Activated CD8-positive, alpha-beta memory T cell treated with anti-CD3 and anti-CD28 coated beads, Interleukin-2, amount 50 U/mL, for 4 hours (primary cell): ENCODE data around the gene TESPA1.
"Not testable (repeated sequence)": the region's sequence is repeated elsewhere in the genome, so short reads cannot be mapped to it uniquely, and the experiment has no call there.

Source experiments
- DNase-seq: peaks from one replicate; pipeline ENCODE4 v3.0.0-alpha.2; 2020

The TESPA1 gene

DNA sequence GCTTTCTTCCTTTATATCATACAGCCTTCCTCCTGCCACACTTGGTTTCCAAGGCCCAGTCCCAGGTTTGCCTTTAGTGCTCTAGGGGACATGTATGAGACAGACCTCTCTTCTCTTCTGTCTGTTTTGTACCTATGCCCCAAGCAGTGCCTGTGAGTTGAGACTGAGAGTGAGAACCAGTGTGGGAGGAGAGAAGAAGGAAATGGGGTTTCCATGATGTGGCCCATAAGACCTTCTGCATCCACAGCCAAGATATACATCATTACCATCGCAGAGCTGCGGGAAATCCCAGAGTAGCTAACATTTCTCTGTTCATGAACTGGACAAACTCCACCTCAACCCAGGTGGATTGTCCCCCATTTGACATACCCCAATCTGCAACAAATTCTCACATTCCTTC, 2.8 kb downstream of the TESPA1 start:
- DNase-seq: peak; percentile 30

GRCh38 chr12:54980341-54980740, 4.2 kb downstream of the TESPA1 start:
- peak; percentile 44 for DNase-seq

GRCh38 chr12:54977857-54978256, 6.7 kb downstream of the TESPA1 start:
- no peak for DNase-seq

DNA sequence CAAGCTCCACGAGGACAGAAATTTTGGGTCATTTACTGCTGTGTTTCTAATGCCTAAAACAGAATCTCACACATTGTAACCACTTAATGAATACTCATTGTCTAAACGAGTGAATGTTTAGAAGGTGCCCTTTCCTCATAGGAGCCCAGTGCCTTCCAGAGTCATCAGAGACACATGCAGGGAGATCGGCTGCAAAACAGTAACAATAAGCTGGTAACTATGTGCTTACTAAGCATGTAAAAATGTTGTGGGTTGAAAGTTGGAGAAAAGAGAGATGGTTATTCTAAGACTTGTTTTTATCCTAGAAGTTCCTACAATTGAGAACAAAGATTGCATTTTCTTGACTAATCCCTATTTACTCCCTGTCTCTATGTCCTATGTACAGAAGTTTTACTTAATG, 7.4 kb downstream of the TESPA1 start:
- DNase-seq: no peak

- DNase-seq: no peak
Measured at GRCh38 chr12:54975875-54976274, 8.7 kb downstream of the TESPA1 start.

DNA sequence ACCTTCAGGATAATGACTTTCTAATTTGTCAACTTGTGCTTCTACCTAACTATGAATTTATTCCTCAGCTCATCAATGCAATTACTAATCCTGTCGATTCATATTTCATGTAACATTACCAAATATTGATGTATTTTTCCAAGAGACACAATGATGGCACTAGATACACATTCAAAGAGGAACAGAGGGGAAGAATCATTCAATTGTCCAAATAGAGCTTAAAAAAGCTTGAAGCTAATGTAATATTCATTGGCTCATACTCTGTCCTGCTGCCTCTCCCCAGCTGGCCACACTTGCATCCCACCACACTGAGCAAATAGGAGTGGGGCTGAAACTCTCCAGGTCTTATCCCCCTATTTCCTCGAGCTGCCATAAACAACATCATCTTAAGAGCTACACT, 9.3 kb downstream of the TESPA1 start:
- DNase-seq: no peak

DNA sequence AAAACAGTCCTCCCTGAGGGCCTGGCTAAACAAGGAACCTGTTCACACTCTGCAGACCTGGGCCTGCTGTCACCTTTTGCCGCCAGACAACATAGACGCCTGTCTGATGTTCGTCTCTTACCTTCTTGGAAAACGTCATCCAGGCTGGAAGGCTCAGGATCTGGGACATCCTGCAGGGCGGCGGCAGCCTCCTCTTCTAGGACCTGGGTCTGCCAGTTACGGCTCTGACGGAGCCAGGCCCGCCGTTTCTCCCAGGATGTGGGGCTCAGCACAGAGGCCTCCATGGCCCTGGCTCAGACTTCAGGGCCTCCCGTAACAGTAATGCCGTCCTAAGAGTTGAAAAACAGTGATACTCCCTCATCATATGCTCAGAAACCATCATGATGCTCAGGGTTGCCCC, 10.3 kb downstream of the TESPA1 start:
- DNase-seq: no peak

- DNase-seq: no peak
Measured at GRCh38 chr12:54973556-54973955, 11.0 kb downstream of the TESPA1 start.

DNA sequence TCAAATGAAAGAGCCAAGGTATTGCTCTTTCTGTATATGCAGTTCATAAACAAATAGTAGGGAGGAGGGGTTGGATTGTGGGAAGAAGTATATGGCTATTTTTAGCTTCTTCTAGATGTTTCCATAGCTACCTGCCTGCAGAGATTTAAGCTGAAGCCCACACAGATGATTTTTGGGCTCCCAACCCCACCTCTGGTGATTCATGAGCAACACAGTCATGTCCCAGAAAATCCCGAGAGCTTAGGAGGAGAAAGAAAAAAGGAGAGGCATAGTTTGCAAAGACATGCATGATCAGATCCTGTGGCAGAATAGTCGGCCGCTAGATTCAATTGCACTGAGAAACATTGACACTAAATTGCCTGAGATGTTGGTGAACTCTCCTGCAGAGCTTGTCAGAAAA, 13.8 kb downstream of the TESPA1 start:
- no peak for DNase-seq

DNA sequence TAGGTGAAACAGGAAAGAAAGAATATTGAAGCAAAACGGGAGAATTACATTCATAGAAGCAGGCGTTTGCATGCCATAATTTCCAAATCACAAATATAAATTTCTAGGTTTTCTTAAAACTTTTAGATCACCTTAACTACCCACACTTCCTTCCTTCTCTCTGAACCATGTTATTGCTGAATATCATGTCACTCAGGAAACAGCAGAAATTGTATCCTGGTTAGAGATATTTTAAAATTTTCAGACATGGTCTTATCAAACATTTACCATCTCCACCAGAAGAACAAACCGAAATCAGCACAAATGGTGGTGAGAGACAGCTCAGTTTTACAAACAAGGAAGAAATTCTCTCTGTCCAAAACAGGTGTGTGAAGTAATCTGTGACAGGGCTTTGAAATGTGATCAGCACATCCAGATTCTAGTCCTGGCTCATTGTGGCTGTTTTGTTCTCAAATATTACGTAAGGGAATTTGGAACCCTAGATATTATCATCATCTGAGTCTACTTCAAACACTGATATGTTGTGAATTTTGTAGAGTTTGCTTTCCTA, 16.3 kb downstream of the TESPA1 start:
- no peak for DNase-seq

DNA sequence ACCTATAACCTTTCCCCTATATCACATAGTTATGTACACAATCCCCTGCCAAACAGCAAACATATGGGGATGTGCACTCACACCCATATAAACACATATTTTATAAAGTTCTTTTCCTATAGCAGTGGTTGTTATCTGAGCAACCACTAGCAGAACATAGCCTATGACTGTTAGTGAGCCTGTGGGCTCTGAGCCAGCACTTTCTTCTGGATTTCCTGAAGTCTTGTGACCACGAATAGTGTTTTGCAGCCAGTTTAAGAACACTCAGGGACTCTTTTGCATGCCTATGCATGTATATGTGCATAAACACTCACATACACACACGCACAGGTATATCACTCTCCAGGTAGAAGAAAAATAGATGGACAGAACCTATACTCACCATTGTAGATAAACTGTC, 17.1 kb downstream of the TESPA1 start:
- no peak for DNase-seq

DNA sequence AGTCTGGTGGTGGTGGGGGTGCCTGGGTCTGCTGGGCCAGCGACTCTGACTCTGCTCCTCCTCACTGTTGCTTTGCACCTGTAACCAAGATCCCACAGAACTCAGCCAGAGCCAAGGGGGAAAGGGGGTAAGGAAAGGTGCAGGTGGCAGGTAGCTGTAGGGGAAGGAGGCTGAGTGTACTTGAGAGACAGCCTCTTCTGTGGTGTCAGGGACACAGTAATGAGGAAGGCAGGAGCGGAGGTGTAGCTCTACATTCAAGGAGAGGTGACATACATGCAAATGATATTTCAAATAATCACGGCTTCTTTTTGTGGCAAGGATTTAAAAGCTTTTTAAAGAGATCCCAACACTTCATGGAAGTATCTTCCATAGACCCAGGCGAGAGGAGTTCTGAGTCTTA, 23.4 kb downstream of the TESPA1 start:
- no peak for DNase-seq

DNA sequence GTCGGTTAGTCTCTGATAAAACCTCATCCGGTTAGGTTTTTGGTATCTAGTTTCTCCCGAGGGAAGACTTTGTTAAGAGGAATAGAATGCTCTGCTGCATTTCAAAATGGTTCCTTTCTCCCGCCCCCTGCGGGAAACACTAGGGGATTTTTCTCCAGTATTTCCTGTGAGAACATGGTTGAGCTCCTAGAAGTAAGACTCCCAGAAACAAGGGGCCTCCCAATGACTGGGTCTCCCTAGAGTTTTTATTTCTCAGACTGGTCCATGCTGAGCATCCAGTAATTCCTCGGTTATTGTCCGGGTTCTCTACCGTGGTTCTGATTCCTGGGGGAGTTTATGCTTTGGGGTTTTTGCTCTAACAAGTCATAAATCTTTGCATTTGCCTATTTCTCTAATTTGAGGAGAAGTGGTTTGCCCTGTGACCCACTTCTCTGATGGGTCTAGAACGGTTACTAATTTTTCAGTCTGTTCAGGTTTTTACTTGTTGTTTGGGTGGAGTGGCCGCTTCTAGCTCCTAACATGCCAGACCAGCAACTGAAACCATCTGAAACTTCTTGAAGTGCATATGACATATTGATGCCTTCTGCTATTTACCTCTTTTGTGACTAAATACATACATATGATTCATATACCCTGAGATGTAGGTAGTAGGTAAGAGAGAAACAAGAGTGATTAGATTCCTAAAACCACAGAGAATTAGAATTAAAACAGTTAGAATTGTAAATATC, 25.1 kb downstream of the TESPA1 start:
- no peak for DNase-seq

- DNase-seq: peak; percentile 50
Measured at GRCh38 chr12:54958048-54958658, 26.4 kb downstream of the TESPA1 start.

DNA sequence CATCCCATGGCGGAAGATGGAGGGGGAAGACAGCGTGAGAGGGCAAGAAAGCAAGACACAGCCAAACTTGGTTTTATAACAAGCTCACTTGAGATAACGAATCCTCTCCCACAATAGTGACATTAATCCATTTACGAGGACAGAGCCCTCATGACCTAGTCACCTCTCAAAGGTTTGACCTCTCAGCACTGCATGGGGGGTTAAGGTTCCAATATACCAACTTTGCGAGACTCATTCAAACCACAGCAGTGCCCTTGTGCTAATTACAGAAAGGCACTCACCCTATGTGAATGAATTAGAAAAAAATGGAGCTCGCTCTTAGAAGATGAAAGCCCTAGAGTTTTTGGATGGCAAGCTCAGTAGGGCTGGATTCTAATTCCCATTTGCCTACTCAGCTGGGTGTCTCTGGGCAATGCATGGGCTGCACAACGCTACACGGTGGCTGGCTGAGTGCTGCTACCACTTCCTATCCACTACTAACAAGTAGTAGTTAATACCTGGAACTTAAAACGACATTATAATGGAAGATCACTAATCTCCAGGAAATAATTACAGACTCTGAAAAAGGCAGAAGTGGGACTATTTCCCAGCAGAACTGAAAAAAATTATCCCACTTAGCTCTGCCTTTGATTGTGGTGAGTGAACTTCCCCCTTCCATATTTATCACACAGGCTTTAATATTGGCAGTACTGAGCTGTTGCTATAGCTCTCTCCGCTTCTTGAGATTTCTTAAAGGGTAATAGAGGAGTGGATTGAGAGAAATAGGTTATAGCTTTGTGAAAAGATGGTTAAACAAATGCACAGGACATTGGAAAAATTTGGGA, 27.5 kb downstream of the TESPA1 start:
- DNase-seq: no peak

- DNase-seq: no peak
Measured at GRCh38 chr12:54956322-54956721, 28.2 kb downstream of the TESPA1 start.

- no peak for DNase-seq
Measured at GRCh38 chr12:54954801-54955200, 29.8 kb downstream of the TESPA1 start.

GRCh38 chr12:54954228-54954627, 30.3 kb downstream of the TESPA1 start:
- DNase-seq: no peak

GRCh38 chr12:54950071-54950727, 34.4 kb downstream of the TESPA1 start:
- no peak for DNase-seq

DNA sequence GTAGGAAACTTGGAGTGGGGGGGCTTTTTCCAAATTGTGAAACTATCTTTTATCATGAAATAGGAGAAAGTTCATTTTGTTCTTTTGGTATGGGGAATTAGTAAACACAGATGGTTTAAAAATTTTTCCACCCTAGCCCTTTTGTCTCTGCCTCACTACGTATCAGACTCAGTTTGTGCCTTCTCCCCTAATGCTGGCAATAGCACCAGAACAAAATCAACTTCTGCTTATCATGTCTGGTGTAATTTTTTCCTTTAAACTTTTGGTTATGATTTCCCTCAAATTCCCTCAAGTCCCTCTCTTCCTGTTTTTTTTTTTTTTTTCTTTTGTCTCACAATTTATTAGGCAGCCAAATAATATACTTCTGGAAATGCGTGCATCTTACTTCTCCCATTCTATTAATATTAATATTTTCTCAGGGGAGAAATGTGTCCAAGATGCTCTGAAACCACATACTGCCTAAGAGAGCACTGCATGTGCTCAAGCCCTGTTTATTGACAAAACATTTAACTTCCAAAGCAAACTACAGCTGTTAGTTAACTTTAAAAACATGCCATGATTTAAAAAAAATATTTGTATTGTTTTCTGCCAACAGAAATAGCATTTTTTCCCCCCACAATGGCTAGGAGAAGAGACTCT, 35.4 kb downstream of the TESPA1 start:
- DNase-seq: no peak

DNA sequence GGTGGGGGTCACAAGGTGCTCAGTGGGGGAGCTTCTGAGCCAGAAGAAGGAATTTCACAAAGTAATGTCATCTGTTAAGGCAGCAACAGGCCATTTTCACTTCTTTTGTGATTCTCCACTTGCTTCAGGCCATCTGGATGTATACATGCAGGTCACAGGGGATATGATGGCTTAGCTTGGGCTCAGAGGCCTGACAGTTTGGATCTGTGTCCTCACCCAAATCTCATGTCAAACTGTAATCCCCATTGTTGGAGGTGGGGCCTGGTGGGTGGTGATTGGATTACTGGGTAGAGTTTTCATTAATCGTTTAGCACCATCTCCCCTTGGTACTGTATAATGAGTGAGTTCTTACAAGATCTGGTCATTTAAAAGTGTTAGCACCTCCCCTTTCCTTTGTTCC, 36.4 kb downstream of the TESPA1 start:
- no peak for DNase-seq

DNA sequence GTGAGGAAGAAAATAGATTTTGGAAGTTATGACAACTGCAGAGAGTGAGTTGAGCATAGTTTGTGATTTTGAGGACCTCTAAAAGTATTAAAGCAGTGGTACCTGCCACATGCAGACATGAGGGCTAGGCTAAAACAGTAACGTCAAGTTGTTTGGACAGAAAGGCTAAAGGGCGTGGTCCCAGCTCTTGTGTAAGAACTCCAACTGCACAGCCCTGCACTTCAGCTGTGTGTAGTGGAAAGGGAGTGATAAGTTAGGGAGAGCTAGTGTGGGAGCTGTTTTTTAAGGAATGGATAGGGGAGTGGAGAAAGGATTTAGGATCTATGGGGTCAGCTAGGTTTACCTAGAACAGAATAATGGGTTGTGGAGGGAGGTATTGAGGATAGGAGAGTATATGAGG, 39.5 kb downstream of the TESPA1 start:
- no peak for DNase-seq

DNA sequence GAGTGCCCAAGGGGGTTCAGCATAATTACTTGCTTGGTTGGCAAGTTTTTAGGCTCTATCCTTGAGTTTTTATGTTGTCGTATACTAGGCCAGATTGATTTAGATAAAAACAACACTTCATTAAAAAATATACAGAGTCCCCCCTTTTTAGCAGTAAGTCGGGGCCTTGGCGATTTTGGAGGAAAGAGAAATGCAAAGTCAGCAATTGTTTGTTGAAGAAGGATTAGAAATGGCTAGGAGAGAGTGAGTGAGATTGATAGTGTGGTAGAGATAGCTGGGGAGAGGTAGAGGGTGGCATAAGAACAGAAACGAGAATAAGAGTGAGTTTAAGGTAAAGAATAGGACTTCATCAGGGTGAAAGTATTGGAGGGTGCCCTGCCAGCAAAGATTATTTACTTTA, 41.3 kb downstream of the TESPA1 start:
- DNase-seq: not testable (repeated sequence)
